Adipocyte (in vitro differentiated cells): ENCODE results near the gene MYO16.

Source experiments
- DNase-seq: peaks from one replicate; pipeline ENCODE4 v3.0.0-alpha.2; 2015; ENCODE audit warnings: low read depth
- H3K27me3 ChIP-seq: replicated peaks from 2 replicates; pipeline ENCODE4 v1.7.0; 2013; ENCODE audit warnings: mild to moderate bottlenecking, low read length, moderate library complexity; ENCODE audit not compliant: control insufficient read depth, insufficient read depth
- H3K36me3 ChIP-seq: 2 replicates; pipeline ENCODE4 v1.7.0; 2013; ENCODE audit warnings: low read length, mild to moderate bottlenecking, moderate library complexity; ENCODE audit not compliant: control insufficient read depth, insufficient read depth, severe bottlenecking
- H3K4me1 ChIP-seq: 2 replicates; pipeline ENCODE4 v1.7.0; 2013; ENCODE audit warnings: mild to moderate bottlenecking, low read length, moderate library complexity; ENCODE audit not compliant: control insufficient read depth, insufficient read depth
- H3K4me3 ChIP-seq: 2 replicates; pipeline ENCODE4 v1.7.0; 2013; ENCODE audit warnings: mild to moderate bottlenecking, low read length, moderate library complexity
- H3K9ac ChIP-seq: 2 replicates; pipeline ENCODE4 v1.7.0; 2013; ENCODE audit warnings: mild to moderate bottlenecking, low read length, moderate library complexity
- H3K9me3 ChIP-seq: 2 replicates; pipeline ENCODE4 v1.7.0; 2013; ENCODE audit warnings: mild to moderate bottlenecking, low read length, moderate library complexity; ENCODE audit not compliant: control insufficient read depth

MYO16 gene

GRCh38 chr13:108742701-108743451 is 113.5 kb downstream of the MYO16 start:
- Histone ChIP-seq H3K27me3 (no peaks in the 10 kb centered on the region), H3K9me3 (peaks cover 5% of the 10 kb centered on the region), H3K4me1 (no peaks in the 10 kb centered on the region), H3K4me3 (no peak overlapping the region), H3K9ac (no peak overlapping the region), H3K36me3 (no peaks in the 10 kb centered on the region)
- no peak for DNase-seq

DNA sequence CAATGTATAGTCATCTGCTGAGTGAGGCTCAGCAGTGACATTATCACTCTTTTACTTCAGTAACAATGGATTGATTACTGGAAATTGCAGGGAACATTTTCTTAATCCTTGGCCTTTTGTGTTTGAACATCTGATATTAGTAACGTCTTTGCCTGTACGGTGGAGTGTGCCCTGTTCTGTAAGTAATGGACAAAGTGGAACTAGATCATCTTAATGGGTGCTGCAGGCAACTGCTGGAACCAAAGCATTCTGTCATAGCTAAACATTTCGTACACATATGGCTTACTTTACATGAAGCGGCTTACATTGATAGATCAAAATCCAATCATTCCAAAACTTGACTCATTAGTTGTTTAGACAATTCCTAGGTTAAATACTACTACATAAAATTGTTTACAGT is 114.1 kb downstream of the MYO16 start:
- no peak overlapping the region for H3K4me3 ChIP-seq
- no peaks in the 10 kb centered on the region for H3K4me1 ChIP-seq
- no peak for DNase-seq
- H3K27me3 ChIP-seq: no peaks in the 10 kb centered on the region
- no peaks in the 10 kb centered on the region for H3K36me3 ChIP-seq
- peaks cover 5% of the 10 kb centered on the region for H3K9me3 ChIP-seq
- no peak overlapping the region for H3K9ac ChIP-seq

DNA sequence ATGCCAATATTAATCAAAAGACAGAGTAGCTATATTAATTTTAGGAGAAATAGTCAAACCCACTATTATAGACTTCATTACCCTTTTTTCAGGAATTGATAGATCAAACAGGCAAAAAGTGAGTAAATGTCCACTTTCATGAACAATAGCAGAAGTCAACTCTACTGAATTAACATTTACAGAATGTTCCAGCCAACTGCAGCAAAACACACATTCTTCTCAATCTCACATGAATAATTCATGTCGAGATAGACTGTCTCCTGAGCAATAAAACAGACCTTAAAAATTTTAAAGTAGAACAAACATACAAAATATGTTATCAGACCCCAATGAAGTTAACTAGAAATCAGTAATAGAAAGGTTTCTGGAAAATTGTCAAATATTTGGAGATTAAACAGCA is 118.4 kb downstream of the MYO16 start:
- no peaks in the 10 kb centered on the region for H3K36me3 ChIP-seq
- no peaks in the 10 kb centered on the region for H3K27me3 ChIP-seq
- DNase-seq: no peak
- no peaks in the 10 kb centered on the region for H3K4me1 ChIP-seq
- no peak overlapping the region for H3K9ac ChIP-seq
- no peak overlapping the region for H3K4me3 ChIP-seq
- peaks cover 5% of the 10 kb centered on the region for H3K9me3 ChIP-seq

- Histone ChIP-seq H3K27me3 (no peaks in the 10 kb centered on the region), H3K9me3 (no peaks in the 10 kb centered on the region), H3K4me3 (no peak overlapping the region), H3K36me3 (no peaks in the 10 kb centered on the region), H3K9ac (no peak overlapping the region), H3K4me1 (no peaks in the 10 kb centered on the region)
- DNase-seq: no peak
Measured at GRCh38 chr13:108752276-108752675, 122.9 kb downstream of the MYO16 start.

- no peak for DNase-seq
- no peaks in the 10 kb centered on the region for H3K9me3 ChIP-seq
- H3K36me3 ChIP-seq: no peaks in the 10 kb centered on the region
- H3K4me1 ChIP-seq: peaks cover 2% of the 10 kb centered on the region
- H3K9ac ChIP-seq: no peak overlapping the region
- no peaks in the 10 kb centered on the region for H3K27me3 ChIP-seq
- H3K4me3 ChIP-seq: no peak overlapping the region
Measured at GRCh38 chr13:108755083-108755482, 125.7 kb downstream of the MYO16 start.

- Histone ChIP-seq H3K9me3 (no peaks in the 10 kb centered on the region), H3K36me3 (no peaks in the 10 kb centered on the region)
- DNase-seq: no peak
Measured at GRCh38 chr13:108760129-108760528, 130.7 kb downstream of the MYO16 start.

GRCh38 chr13:108760541-108760940 is 131.1 kb downstream of the MYO16 start:
- no peak overlapping the region for H3K9ac ChIP-seq
- H3K36me3 ChIP-seq: no peaks in the 10 kb centered on the region
- H3K4me3 ChIP-seq: no peak overlapping the region
- no peaks in the 10 kb centered on the region for H3K27me3 ChIP-seq
- peaks cover 2% of the 10 kb centered on the region for H3K4me1 ChIP-seq
- DNase-seq: no peak
- no peaks in the 10 kb centered on the region for H3K9me3 ChIP-seq

More at GRCh38 chr13:108760129-108760528, 130.7 kb downstream of the MYO16 start:
- H3K9ac ChIP-seq: no peak overlapping the region
- peaks cover 2% of the 10 kb centered on the region for H3K4me1 ChIP-seq
- no peak overlapping the region for H3K4me3 ChIP-seq
- no peaks in the 10 kb centered on the region for H3K27me3 ChIP-seq

GRCh38 chr13:108768035-108768434 is 138.6 kb downstream of the MYO16 start:
- Histone ChIP-seq H3K36me3 (no peaks in the 10 kb centered on the region), H3K4me1 (no peaks in the 10 kb centered on the region), H3K9me3 (no peaks in the 10 kb centered on the region), H3K27me3 (no peaks in the 10 kb centered on the region), H3K4me3 (no peak overlapping the region), H3K9ac (no peak overlapping the region)
- DNase-seq: no peak

DNA sequence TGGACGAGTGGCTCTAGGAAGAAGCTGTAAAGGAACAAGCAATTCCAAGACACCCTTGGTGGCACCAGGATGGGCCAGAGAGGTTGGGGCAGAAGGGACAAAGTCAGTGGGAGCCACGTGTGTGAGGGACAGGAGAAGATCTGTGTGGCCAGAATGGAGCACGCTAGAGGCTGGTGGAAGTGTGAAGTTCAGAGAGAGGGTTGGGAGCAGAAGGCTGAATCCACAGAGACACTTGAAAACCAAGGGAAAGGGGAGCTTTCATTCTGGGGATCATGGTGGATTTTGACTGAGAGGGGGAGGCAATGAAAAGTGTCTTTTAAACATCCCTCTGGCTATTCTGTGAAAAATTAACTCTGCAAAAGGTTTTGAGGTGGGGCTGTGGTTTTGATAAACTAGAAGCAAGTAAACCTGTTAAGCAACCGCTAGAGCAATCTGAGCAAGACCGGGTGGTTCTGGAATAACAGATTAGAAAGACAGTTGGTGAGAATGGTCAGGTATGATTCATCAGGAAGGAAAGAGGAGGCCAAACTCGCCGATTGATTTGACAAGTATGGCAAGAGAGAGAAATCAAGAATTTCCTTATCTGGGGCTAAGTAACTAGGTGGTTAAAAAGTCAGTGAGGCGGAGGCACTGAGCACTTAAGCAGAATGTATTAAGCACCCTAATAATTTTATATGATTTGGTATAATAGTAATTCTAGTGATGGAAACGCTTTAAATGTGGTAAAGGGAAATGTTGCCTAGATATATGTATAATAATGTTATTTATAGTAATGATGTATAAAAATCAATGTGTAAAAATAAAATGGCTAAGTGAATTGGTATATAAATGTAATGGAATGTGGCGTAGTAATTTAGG is 140.0 kb downstream of the MYO16 start:
- no peaks in the 10 kb centered on the region for H3K9me3 ChIP-seq
- no peak for DNase-seq
- H3K27me3 ChIP-seq: no peaks in the 10 kb centered on the region
- no peaks in the 10 kb centered on the region for H3K4me1 ChIP-seq
- no peak overlapping the region for H3K9ac ChIP-seq
- no peaks in the 10 kb centered on the region for H3K36me3 ChIP-seq
- H3K4me3 ChIP-seq: no peak overlapping the region

GRCh38 chr13:108775597-108775996 is 146.2 kb downstream of the MYO16 start:
- no peak overlapping the region for H3K9ac ChIP-seq
- no peaks in the 10 kb centered on the region for H3K4me1 ChIP-seq
- no peaks in the 10 kb centered on the region for H3K9me3 ChIP-seq
- no peaks in the 10 kb centered on the region for H3K36me3 ChIP-seq
- H3K27me3 ChIP-seq: no peaks in the 10 kb centered on the region
- no peak overlapping the region for H3K4me3 ChIP-seq
- no peak for DNase-seq

GRCh38 chr13:108776650-108777049 is 147.2 kb downstream of the MYO16 start:
- no peak for DNase-seq
- H3K27me3 ChIP-seq: no peaks in the 10 kb centered on the region
- H3K4me1 ChIP-seq: no peaks in the 10 kb centered on the region
- no peak overlapping the region for H3K9ac ChIP-seq
- H3K36me3 ChIP-seq: no peaks in the 10 kb centered on the region
- no peak overlapping the region for H3K4me3 ChIP-seq
- no peaks in the 10 kb centered on the region for H3K9me3 ChIP-seq
